ENCODE results near the gene C1orf167.

DNA sequence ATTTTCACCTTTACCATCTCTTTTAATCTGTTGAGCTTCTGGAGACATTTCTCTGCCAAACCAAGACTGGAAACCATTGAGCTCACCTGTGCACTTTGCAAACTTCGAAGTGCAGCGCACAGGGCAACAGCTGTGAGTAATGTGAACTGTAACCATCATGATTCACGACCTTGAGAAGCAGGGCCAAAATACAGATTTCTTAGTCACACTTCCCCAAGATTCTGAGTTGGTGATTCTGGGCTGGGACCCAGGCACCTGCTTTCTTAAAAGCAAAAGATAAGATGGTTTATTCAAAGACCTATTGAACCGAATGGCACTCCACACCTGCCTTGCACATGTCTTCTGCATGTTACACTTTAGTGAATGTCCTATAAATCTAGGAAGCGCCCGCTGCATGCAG lies 15.9 kb upstream of the C1orf167 start:
- no peak for TF ChIP-seq CTCF (IDR thresholded peaks at IDR 0.05)
- no peak for TF ChIP-seq EZH2 (IDR thresholded peaks at IDR 0.05; ENCODE audit: borderline replicate concordance, insufficient read depth, low read depth, low read length, poor library complexity, severe bottlenecking)
